Measurements from ENCODE around the gene NDUFA11. TPM values are rescaled to one million over a fixed set of nuclear protein-coding genes. Genes with fewer than 3 reads are reported as not detected.

The NDUFA11 gene
- polyA plus RNA-seq, 3 donors = 188 to 552 (median 396) TPM

DNA sequence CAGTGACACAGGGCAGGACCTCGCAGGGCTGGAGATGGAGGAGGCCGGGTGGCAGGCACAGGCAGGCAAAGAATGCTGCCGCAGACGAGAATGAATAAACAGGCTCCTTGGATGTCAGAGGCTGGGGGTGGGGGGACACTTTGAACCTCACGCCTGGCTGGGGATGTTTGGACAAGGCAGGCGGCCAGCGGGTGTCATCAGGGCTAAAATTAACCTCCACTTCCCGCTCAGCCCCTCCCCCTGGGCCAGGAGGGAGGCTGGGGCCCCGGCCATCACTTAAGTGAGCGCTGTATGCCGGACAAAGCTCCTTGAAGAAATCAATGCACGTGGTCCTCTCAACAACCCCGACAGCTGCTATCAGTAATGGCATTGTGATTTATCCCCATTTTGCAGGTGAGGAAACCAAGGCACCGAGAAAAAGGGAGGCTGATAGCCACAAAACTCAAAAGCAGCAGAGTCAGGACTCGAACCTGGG, 22.9 kb downstream of the NDUFA11 start:
- WGBS (ENCODE audit: insufficient coverage) = 38% methylated on average over 12 of the region's 15 CpGs
- H3K27ac ChIP-seq (ENCODE audit: low read depth in 1 of 2, low read length in 2 of 2) = no peak overlapping the region

DNA sequence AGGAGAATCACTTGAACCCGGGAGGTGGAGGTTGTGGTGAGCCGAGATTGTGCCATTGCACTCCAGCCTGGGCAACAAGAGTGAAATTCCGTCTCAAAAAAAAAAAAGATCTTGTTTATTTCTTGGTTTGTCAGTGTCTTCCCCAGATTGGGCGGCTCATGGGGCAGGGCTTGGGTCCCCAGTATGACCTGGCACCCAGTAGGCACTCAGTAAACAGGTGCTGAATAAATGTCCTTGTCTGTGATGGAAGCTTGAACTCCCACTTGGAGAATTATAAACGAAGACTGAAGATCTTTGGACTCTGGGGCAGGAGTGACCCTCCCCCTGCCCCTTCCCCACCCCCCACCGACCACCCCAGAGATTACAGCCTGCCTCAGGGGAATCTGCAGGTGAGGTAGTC, 23.4 kb downstream of the NDUFA11 start:
- no peaks in the 10 kb centered on the region for H3K4me1 ChIP-seq (ENCODE audit: control insufficient read depth in 1 of 2, insufficient read depth in 2 of 2, low read length in 2 of 2)
- H3K27ac Mint-ChIP-seq = no peak overlapping the region

More for the DNA sequence above, 22.9 kb downstream of the NDUFA11 start:
- Histone ChIP-seq H4K20me1 (ENCODE audit: insufficient read depth, low read length) (no peaks in the 10 kb centered on the region), H2AFZ (ENCODE audit: insufficient read depth, low read depth, low read length, poor library complexity, severe bottlenecking) (no peak overlapping the region), H3K79me2 (ENCODE audit: insufficient read depth, low read length) (no peaks in the 10 kb centered on the region), H3K4me1 (ENCODE audit: control insufficient read depth in 1 of 2, insufficient read depth in 2 of 2, low read length in 2 of 2) (no peaks in the 10 kb centered on the region), H3K27me3 (ENCODE audit: control insufficient read depth in 2 of 2, insufficient read depth in 2 of 2, low read length in 2 of 2) (peaks cover 0 to 8% of the 10 kb centered on the region in 2 donors), H3K9ac (ENCODE audit: insufficient read depth, low read length, poor library complexity, severe bottlenecking) (no peak overlapping the region), H3K36me3 (replicated peaks in 1 of 2; ENCODE audit: control insufficient read depth in 1 of 2, insufficient read depth in 2 of 2, low read length in 2 of 2) (no peaks in the 10 kb centered on the region), H3K4me3 (replicated peaks in 1 of 3; ENCODE audit: low read depth in 2 of 3, low read length in 3 of 3) (no peak overlapping the region), H3K9me3 (replicated peaks in 1 of 2; ENCODE audit: control insufficient read depth in 1 of 2, insufficient read depth in 1 of 2, low read length in 2 of 2) (no peaks in the 10 kb centered on the region), H3K4me2 (replicated peaks; ENCODE audit: extremely low read depth, low read length, poor library complexity, severe bottlenecking) (no peak overlapping the region)
- no peak overlapping the region for H3K4me3 Mint-ChIP-seq
- no peak for DNase-seq
- peaks cover 6% of the 10 kb centered on the region for H3K4me1 Mint-ChIP-seq
- H3K9me3 Mint-ChIP-seq = peaks cover 0 to 4% (median 0%) of the 10 kb centered on the region in 7 donors
- peak overlapping the region in 1 of 7 donors; percentile 57 for H3K27ac Mint-ChIP-seq
- TF ChIP-seq, protein P1, sequence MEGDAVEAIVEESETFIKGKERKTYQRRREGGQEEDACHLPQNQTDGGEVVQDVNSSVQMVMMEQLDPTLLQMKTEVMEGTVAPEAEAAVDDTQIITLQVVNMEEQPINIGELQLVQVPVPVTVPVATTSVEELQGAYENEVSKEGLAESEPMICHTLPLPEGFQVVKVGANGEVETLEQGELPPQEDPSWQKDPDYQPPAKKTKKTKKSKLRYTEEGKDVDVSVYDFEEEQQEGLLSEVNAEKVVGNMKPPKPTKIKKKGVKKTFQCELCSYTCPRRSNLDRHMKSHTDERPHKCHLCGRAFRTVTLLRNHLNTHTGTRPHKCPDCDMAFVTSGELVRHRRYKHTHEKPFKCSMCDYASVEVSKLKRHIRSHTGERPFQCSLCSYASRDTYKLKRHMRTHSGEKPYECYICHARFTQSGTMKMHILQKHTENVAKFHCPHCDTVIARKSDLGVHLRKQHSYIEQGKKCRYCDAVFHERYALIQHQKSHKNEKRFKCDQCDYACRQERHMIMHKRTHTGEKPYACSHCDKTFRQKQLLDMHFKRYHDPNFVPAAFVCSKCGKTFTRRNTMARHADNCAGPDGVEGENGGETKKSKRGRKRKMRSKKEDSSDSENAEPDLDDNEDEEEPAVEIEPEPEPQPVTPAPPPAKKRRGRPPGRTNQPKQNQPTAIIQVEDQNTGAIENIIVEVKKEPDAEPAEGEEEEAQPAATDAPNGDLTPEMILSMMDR (IDR thresholded peaks at IDR 0.05) = no peak
- no peaks in the 10 kb centered on the region for H3K36me3 Mint-ChIP-seq
- intact Hi-C loops (cut with micrococcal nuclease) = no loop called here
- peaks cover 22 to 29% (median 29%) of the 10 kb centered on the region in 3 donors for H3K27me3 Mint-ChIP-seq (ENCODE audit: low read depth in 3 of 3)

More for the DNA sequence above, 23.4 kb downstream of the NDUFA11 start:
- peaks cover 0 to 4% (median 0%) of the 10 kb centered on the region in 7 donors for H3K9me3 Mint-ChIP-seq
- Histone ChIP-seq H3K4me3 (replicated peaks in 1 of 3; ENCODE audit: low read depth in 2 of 3, low read length in 3 of 3) (no peak overlapping the region), H3K9ac (ENCODE audit: insufficient read depth, low read length, poor library complexity, severe bottlenecking) (no peak overlapping the region), H3K4me2 (replicated peaks; ENCODE audit: extremely low read depth, low read length, poor library complexity, severe bottlenecking) (no peak overlapping the region), H3K27me3 (ENCODE audit: control insufficient read depth in 2 of 2, insufficient read depth in 2 of 2, low read length in 2 of 2) (peaks cover 0 to 8% of the 10 kb centered on the region in 2 donors), H3K79me2 (ENCODE audit: insufficient read depth, low read length) (no peaks in the 10 kb centered on the region), H2AFZ (ENCODE audit: insufficient read depth, low read depth, low read length, poor library complexity, severe bottlenecking) (no peak overlapping the region), H3K9me3 (replicated peaks in 1 of 2; ENCODE audit: control insufficient read depth in 1 of 2, insufficient read depth in 1 of 2, low read length in 2 of 2) (no peaks in the 10 kb centered on the region), H4K20me1 (ENCODE audit: insufficient read depth, low read length) (no peaks in the 10 kb centered on the region), H3K36me3 (replicated peaks in 1 of 2; ENCODE audit: control insufficient read depth in 1 of 2, insufficient read depth in 2 of 2, low read length in 2 of 2) (no peaks in the 10 kb centered on the region), H3K27ac (ENCODE audit: low read depth in 1 of 2, low read length in 2 of 2) (no peak overlapping the region)
- intact Hi-C loops (cut with micrococcal nuclease) = no loop called here
- H3K27me3 Mint-ChIP-seq (ENCODE audit: low read depth in 3 of 3) = peaks cover 22 to 29% (median 29%) of the 10 kb centered on the region in 3 donors
- H3K36me3 Mint-ChIP-seq = no peaks in the 10 kb centered on the region
- no peak for DNase-seq
- H3K4me1 Mint-ChIP-seq = peaks cover 6% of the 10 kb centered on the region
- peak overlapping the region in 1 of 2 donors; percentile 62 for H3K4me3 Mint-ChIP-seq
- TF ChIP-seq, protein P1 (IDR thresholded peaks at IDR 0.05) = no peak
- WGBS (ENCODE audit: insufficient coverage) = 91% methylated on average over 3 of the region's 6 CpGs
